ENCODE results near the gene MAPRE2.

MAPRE2 gene

GRCh38 chr18:35153609-35154272 lies 112.5 kb downstream of the MAPRE2 start:
- Histone ChIP-seq H4K20me1 (ENCODE audit: low read depth, low read length) (no peaks in the 10 kb centered on the region), H3K36me3 (ENCODE audit: low read length) (no peaks in the 10 kb centered on the region), H3K9me2 (replicated peaks; ENCODE audit: insufficient read depth, low read length) (no peaks in the 10 kb centered on the region), H3K9me3 (ENCODE audit: insufficient read depth, low read length) (no peaks in the 10 kb centered on the region), H2AFZ (ENCODE audit: low read depth, low read length, severe bottlenecking) (no peak overlapping the region), H3K9ac (ENCODE audit: low read length) (no peak overlapping the region), H3F3A (ENCODE audit: insufficient read depth) (no peaks in the 10 kb centered on the region), H3K4me3 (ENCODE audit: insufficient read depth, low read length, poor library complexity, severe bottlenecking) (no peak overlapping the region), H3K79me2 (ENCODE audit: insufficient read depth, low read length) (no peaks in the 10 kb centered on the region), H3K27me3 (ENCODE audit: low read length) (no peaks in the 10 kb centered on the region), H3K27ac (ENCODE audit: low read depth, low read length) (no peak overlapping the region), H3K4me2 (ENCODE audit: low read depth, low read length, poor library complexity, severe bottlenecking) (no peak overlapping the region)
- TF ChIP-seq EZH2phosphoT487 (conservative IDR thresholded peaks at IDR 0.05; ENCODE audit: low read length) (no peak), CTCF (IDR thresholded peaks at IDR 0.05; ENCODE audit: insufficient read depth, low read length, poor library complexity, severe bottlenecking) (no peak)

GRCh38 chr18:35155398-35156117 lies 114.3 kb downstream of the MAPRE2 start:
- no peak overlapping the region for H3K4me3 ChIP-seq (ENCODE audit: insufficient read depth, low read length, poor library complexity, severe bottlenecking)
- H3K27me3 ChIP-seq (ENCODE audit: low read length) = no peaks in the 10 kb centered on the region
- H2AFZ ChIP-seq (ENCODE audit: low read depth, low read length, severe bottlenecking) = no peak overlapping the region
- no peaks in the 10 kb centered on the region for H3K79me2 ChIP-seq (ENCODE audit: insufficient read depth, low read length)
- no peaks in the 10 kb centered on the region for H3K9me3 ChIP-seq (ENCODE audit: insufficient read depth, low read length)
- no peak overlapping the region for H3K4me2 ChIP-seq (ENCODE audit: low read depth, low read length, poor library complexity, severe bottlenecking)
- no peaks in the 10 kb centered on the region for H4K20me1 ChIP-seq (ENCODE audit: low read depth, low read length)
- no peak for TF ChIP-seq EZH2phosphoT487 (conservative IDR thresholded peaks at IDR 0.05; ENCODE audit: low read length)
- no peak for TF ChIP-seq CTCF (IDR thresholded peaks at IDR 0.05; ENCODE audit: insufficient read depth, low read length, poor library complexity, severe bottlenecking)
- no peaks in the 10 kb centered on the region for H3K36me3 ChIP-seq (ENCODE audit: low read length)
- H3F3A ChIP-seq (ENCODE audit: insufficient read depth) = no peaks in the 10 kb centered on the region
- no peak overlapping the region for H3K27ac ChIP-seq (ENCODE audit: low read depth, low read length)
- no peaks in the 10 kb centered on the region for H3K9me2 ChIP-seq (replicated peaks; ENCODE audit: insufficient read depth, low read length)
- H3K9ac ChIP-seq (ENCODE audit: low read length) = no peak overlapping the region

GRCh38 chr18:35157181-35157580 lies 116.0 kb downstream of the MAPRE2 start:
- Histone ChIP-seq H3K4me3 (ENCODE audit: insufficient read depth, low read length, poor library complexity, severe bottlenecking) (no peak overlapping the region), H3K36me3 (ENCODE audit: low read length) (no peaks in the 10 kb centered on the region), H3K9me2 (replicated peaks; ENCODE audit: insufficient read depth, low read length) (no peaks in the 10 kb centered on the region), H4K20me1 (ENCODE audit: low read depth, low read length) (no peaks in the 10 kb centered on the region), H3K79me2 (ENCODE audit: insufficient read depth, low read length) (no peaks in the 10 kb centered on the region), H3K27ac (ENCODE audit: low read depth, low read length) (no peak overlapping the region), H3K9me3 (ENCODE audit: insufficient read depth, low read length) (no peaks in the 10 kb centered on the region), H2AFZ (ENCODE audit: low read depth, low read length, severe bottlenecking) (no peak overlapping the region), H3F3A (ENCODE audit: insufficient read depth) (no peaks in the 10 kb centered on the region), H3K9ac (ENCODE audit: low read length) (no peak overlapping the region), H3K4me2 (ENCODE audit: low read depth, low read length, poor library complexity, severe bottlenecking) (no peak overlapping the region), H3K27me3 (ENCODE audit: low read length) (no peaks in the 10 kb centered on the region)
- TF ChIP-seq CTCF (IDR thresholded peaks at IDR 0.05; ENCODE audit: insufficient read depth, low read length, poor library complexity, severe bottlenecking) (no peak), EZH2phosphoT487 (conservative IDR thresholded peaks at IDR 0.05; ENCODE audit: low read length) (no peak)

All from SU-DHL-6 (cell line).